Glutamatergic neuron (in vitro differentiated cells): Measurements from ENCODE around the gene ICOSLG. TPM values are rescaled to one million over a fixed set of nuclear protein-coding genes. Genes with fewer than 3 reads are reported as not detected.

Source experiments
- DNase-seq: peaks from one replicate; pipeline ENCODE4 v3.0.0; 2022
- H3K27ac Mint-ChIP-seq: one replicate; pipeline ENCODE4 v1.8.0; 2020; ENCODE audit warnings: mild to moderate bottlenecking, mixed read lengths, inconsistent platforms; ENCODE audit not compliant: unreplicated experiment
- H3K27me3 Mint-ChIP-seq: one replicate; pipeline ENCODE4 v1.8.0; 2020; ENCODE audit warnings: mild to moderate bottlenecking, moderate library complexity, mixed read lengths, inconsistent platforms; ENCODE audit not compliant: unreplicated experiment
- H3K36me3 Mint-ChIP-seq: one replicate; pipeline ENCODE4 v1.8.0; 2020; ENCODE audit warnings: mild to moderate bottlenecking, mixed read lengths, inconsistent platforms; ENCODE audit not compliant: unreplicated experiment
- H3K4me1 Mint-ChIP-seq: one replicate; pipeline ENCODE4 v1.8.0; 2020; ENCODE audit warnings: mild to moderate bottlenecking, low read depth, mixed read lengths, inconsistent platforms; ENCODE audit not compliant: unreplicated experiment
- H3K4me3 Mint-ChIP-seq: one replicate; pipeline ENCODE4 v1.8.0; 2020; ENCODE audit warnings: mild to moderate bottlenecking, mixed read lengths, inconsistent platforms; ENCODE audit not compliant: unreplicated experiment
- H3K9me3 Mint-ChIP-seq: one replicate; pipeline ENCODE4 v1.8.0; 2020; ENCODE audit warnings: mild to moderate bottlenecking, moderate library complexity, mixed read lengths, inconsistent platforms; ENCODE audit not compliant: unreplicated experiment
- CTCF ChIP-seq: fragments of 200-600 bp; sonication (generic); IDR thresholded peaks from one replicate; pipeline ENCODE4 v1.5.0; 2021; ENCODE audit not compliant: partially characterized antibody, unreplicated experiment
- total RNA-seq: library from RNA; stranded (reverse); fragmentation: NEBNext Ultra II Directional; extraction: Animal tissue kit (Norgen Biotek cat#: 25700); gene quantifications from one replicate; pipeline ENCODE4 v1.2.1, GENCODE V29; 2021; ENCODE audit not compliant: unreplicated experiment

Gene ICOSLG
- total RNA-seq, 1 donor from 2014 or later = 0.37 TPM

DNA sequence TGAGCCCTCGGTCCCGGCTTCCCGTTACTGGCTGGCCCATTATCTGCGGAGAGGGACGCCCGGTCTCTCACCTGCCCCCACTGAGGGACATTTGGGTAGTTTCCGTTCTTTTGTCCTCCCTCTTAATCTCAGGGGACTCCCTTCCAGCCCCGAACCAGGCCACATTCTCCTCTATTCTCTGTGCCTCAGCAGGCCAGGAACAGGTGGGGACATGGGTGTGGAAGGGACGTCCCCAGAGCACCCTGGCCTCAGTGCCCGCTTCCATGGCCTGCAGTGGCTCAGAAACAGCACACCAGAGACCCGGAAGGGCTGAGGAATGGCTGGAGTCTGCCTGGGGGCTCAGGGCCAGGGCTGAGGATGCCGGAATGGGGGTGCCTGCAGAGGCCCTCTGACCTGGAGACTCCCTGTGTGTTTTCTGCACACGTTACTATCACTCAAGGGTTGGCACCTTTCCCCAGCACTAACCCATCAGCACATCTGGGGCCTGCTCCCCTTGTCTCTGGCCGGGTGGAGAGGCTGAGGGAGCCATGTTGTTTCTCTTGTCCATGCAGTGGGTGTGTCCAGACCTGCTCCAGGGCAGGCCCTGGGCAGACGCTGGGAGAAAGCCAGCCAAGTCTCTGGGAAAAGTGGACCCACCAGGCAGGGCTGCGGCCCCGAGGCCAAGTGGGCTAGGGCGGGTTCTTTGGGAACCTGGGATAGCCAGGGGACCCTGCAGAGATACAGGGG is 31.0 kb upstream of the ICOSLG start:
- Mint-ChIP-seq H3K4me1 (no peaks in the 10 kb centered on the region), H3K27me3 (no peaks in the 10 kb centered on the region), H3K36me3 (peaks cover 5% of the 10 kb centered on the region)

DNA sequence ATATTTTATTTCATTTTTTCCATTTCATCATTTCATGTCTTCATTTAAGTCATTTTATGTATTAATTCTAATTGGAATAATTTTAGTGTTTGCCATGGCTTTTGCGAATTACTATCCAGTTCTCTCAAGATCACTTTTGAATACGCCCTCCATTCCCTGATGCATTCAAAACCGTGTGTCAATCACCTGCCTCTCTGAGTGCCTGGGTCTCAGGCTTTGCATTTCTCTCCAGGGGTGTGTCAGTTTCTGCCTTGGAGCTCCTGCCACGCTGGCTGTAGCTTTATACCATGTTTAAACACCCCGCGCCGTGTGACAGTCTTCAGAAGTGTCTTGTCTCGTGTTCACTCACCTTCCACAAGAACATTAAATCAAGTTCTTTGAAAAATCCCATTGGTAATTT is 28.3 kb upstream of the ICOSLG start:
- no peaks in the 10 kb centered on the region for H3K4me1 Mint-ChIP-seq
- no peaks in the 10 kb centered on the region for H3K36me3 Mint-ChIP-seq
- H3K4me3 Mint-ChIP-seq = no peak overlapping the region
- H3K27me3 Mint-ChIP-seq = no peaks in the 10 kb centered on the region
- H3K27ac Mint-ChIP-seq = no peak overlapping the region
- peak; percentile 10 for DNase-seq
- H3K9me3 Mint-ChIP-seq = no peaks in the 10 kb centered on the region
- no peak for TF ChIP-seq CTCF

More for the DNA sequence above, 31.0 kb upstream of the ICOSLG start:
- peak; percentile 12 for DNase-seq
- Mint-ChIP-seq H3K9me3 (no peaks in the 10 kb centered on the region), H3K27ac (no peak overlapping the region), H3K4me3 (no peak overlapping the region)
- TF ChIP-seq CTCF = no peak

DNA sequence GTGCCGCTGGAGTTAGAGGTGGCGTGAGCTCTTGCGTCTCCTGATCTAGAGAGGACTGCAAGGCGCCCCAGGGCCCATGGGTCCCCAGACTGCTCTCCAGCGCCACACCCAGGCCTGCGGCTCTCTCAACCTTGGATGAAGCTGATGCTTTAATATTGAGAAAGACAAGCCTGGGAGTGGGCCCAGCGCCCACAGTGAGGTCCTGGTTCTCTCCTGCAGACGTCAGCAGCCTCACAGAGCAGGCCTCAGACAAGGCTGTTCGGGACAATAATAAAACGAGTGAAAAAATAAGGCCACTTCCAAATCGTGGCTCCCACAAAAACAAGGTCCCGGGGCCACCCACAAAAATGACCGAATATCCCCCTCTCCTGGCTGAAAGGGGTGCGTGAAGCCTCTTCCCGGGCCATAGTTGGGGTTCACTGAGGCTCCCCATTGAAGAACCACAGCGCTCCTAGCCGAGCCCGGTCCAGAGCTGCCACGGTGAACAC is 27.0 kb upstream of the ICOSLG start:
- peak; percentile 11 for DNase-seq
- Mint-ChIP-seq H3K27ac (no peak overlapping the region), H3K4me1 (peaks cover 3% of the 10 kb centered on the region)

GRCh38 chr21:44265734-44266270 is 25.1 kb upstream of the ICOSLG start:
- TF ChIP-seq CTCF = no peak
- Mint-ChIP-seq H3K27ac (no peak overlapping the region), H3K4me3 (no peak overlapping the region), H3K27me3 (no peaks in the 10 kb centered on the region), H3K9me3 (no peaks in the 10 kb centered on the region), H3K4me1 (peaks cover 3% of the 10 kb centered on the region), H3K36me3 (no peaks in the 10 kb centered on the region)
- peak; percentile 3 for DNase-seq

More for the DNA sequence above, 27.0 kb upstream of the ICOSLG start:
- no peaks in the 10 kb centered on the region for H3K36me3 Mint-ChIP-seq
- no peak overlapping the region for H3K4me3 Mint-ChIP-seq
- no peak for TF ChIP-seq CTCF
- no peaks in the 10 kb centered on the region for H3K27me3 Mint-ChIP-seq
- H3K9me3 Mint-ChIP-seq = no peaks in the 10 kb centered on the region

GRCh38 chr21:44263768-44264167 is 23.0 kb upstream of the ICOSLG start:
- peak; percentile 22 for DNase-seq
- Mint-ChIP-seq H3K27ac (peak overlapping the region; percentile 79), H3K4me1 (peaks cover 3% of the 10 kb centered on the region), H3K36me3 (peaks cover 14% of the 10 kb centered on the region), H3K4me3 (no peak overlapping the region), H3K9me3 (peaks cover 2% of the 10 kb centered on the region), H3K27me3 (no peaks in the 10 kb centered on the region)
- no peak for TF ChIP-seq CTCF
